Occipital lobe (tissue), 2 donors: ENCODE measurements around the gene MAPKAP1. TPM values are rescaled to one million over a fixed set of nuclear protein-coding genes. Genes with fewer than 3 reads are reported as not detected.

Experiments used
- DNase-seq: peaks from one replicate; lab custom pipeline; 2025; lab: John Stamatoyannopoulos, UW
- total RNA-seq: library from RNA; depleted of rRNA; stranded (reverse); fragments of >200 nt; gene quantifications from one replicate; pipeline ENCODE4 v1.2.3, GENCODE V29; 2014

Gene MAPKAP1
- total RNA-seq, 1 donor from 2014 or later, result 37.6 TPM

DNA sequence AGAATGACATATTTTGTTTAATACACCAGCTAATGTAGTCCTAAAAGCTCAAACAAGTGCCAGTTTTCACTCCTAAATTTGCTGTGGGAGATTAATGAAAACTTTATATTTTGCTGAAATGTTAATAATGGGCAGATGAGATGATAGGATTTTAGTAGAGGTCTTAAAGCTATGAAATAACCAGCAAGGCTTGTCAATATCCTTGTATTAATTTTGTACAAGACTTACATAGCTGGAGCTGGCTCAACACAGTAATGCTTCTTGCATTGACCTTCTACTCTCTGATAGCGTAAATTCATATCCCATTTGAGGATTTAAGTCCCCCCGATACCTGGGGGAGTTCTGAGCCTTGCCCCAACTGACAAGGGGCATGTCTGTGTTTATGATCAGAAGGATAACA, 219.2 kb downstream of the MAPKAP1 start:
- DNase-seq, result no peak

DNA sequence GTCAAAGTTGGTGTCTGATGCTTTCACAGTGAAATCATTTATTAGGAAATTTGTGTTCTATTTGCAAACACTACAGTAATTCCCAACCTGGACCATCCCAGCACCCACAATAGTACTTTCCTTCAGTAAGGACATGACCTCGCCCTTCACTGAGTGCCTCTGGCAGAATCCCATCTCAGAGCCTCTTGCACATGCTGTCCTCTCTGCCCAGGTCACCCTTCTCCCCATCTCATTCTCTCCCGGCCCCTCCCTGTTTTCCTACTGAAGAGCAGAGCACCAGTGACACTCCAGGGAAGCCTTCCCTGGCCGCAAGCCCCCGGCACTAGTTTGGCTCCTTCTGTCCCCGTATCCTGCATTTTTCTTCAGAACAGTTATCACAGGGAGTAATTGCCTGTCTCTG, 220.4 kb downstream of the MAPKAP1 start:
- DNase-seq, result no peak

DNA sequence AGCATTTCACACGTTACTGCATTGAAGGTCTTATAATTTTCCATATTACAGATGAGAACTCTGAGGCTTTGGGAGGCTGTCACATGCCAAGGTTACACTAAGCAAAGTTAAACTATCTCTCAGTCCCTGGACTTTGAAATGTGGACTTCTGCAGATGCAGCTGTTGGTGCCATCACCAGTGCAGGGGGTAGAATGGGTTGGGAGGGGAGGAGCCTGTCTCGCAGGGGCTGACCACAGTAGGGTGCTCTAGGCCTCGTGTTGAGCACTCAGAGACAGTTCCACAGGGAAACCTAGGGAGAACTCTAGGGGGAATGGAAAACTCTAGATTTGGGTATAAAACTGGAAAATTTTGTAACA, 220.9 kb downstream of the MAPKAP1 start:
- DNase-seq, result no peak

DNA sequence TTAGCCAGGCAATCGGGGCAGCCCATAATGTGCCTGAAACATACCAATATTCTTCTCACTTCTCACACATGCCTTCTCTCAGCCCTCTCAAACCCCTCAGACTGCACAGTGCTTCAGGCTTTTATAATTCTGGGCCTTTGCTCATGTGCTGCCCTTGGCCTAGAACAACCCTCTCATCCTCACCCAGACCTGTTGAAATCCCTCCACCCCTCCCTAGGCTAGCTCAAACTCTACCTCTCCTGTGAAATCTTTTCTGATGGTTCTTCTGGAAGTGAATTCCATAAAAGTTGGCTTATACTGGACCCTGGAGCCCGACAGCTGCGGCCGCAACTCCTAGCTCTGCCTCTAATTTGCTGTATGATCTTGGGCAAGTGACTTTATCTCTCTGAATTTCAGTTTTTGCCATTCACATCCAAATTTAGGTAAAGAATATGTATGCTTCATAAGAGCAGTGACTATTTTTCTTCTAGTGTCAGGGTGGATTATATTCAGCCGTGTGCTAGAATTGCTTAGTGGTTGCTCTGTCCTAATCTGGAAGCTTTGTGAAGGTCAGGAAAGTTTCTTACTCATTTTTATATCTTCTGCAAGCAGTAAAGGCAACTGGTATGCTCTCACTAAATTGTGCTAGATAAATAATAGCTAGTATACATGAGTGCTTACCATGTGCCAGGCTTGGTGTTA, 221.4 kb downstream of the MAPKAP1 start:
- DNase-seq, result no peak

- DNase-seq, result no peak
These were observed 222.4 kb downstream of the MAPKAP1 start for GRCh38 chr9:125484350-125485282.

GRCh38 chr9:125483697-125484096, 223.3 kb downstream of the MAPKAP1 start:
- no peak for DNase-seq

DNA sequence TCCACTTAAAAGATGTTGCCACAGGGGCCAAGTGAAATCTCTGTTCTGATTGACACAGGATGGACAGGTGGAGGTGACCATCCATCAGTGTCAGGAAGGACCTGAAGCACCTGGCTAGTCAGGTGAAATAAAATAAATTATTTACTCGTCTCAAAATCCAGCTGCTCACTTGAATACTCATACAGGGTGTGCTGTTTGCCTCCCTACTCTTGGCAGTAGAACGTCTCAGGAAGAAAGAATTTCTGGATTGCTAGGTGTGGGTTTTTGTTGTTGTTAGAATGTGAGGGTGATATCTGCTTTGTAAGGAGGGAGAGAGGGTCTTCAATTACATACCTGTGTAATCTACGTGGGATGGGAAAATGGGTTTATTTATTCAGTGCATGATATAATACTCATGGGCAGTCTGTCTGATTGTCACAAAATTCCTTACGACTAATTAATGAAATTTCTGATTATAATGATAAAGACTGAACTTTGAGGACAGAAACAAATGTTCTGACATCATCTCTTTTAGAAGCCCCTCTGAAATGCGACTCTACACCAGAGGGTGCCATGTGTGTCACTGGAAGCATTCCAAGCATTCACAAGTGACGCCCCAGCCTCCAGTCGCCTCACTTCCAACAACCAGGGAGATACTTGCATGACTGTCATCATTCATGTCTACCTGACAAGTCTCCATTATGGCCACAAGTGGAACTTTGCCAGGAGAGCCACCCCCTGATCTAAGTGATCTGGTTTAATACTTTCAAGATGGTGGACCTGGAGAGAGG, 227.0 kb downstream of the MAPKAP1 start:
- no peak for DNase-seq

- DNase-seq, result no peak
These were observed 229.9 kb downstream of the MAPKAP1 start for GRCh38 chr9:125477089-125477544.

DNA sequence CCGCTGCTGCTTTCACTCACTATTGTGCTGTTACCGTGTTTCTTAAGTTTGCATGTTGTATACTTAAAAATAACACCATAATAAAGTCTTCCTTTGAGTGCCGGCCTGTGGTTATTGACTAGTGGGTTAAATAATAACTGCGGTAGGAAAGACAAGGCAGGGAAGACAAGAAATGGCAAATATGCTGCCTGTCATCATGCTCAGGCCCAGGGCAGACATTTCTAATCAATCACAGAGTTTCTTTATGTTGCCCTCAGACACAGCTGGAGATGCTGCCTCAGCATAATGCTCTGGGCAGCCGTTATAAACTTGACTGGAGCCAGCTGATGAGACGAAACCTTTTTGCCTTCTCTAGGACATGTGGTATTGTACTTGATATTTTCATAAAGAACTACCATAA, 230.4 kb downstream of the MAPKAP1 start:
- no peak for DNase-seq

DNA sequence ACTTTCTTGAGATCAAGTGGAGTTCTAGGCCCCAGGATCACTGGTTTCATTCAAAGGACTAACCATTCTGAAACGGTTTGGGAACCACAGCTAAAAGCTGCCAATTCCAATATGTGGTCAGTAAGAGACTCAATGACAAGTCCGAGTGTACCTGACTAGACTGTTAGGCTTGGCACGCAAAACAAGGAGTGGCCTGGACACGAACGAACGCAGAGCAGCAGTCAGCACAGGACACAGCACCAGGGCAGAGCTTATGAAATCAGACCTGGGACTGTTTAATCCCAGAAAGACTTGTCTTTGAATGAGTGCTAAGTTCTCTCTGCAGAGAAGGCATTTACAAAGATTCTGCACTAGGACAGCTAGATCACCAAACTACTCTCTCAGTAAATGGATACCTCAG, 231.6 kb downstream of the MAPKAP1 start:
- DNase-seq, result no peak

DNA sequence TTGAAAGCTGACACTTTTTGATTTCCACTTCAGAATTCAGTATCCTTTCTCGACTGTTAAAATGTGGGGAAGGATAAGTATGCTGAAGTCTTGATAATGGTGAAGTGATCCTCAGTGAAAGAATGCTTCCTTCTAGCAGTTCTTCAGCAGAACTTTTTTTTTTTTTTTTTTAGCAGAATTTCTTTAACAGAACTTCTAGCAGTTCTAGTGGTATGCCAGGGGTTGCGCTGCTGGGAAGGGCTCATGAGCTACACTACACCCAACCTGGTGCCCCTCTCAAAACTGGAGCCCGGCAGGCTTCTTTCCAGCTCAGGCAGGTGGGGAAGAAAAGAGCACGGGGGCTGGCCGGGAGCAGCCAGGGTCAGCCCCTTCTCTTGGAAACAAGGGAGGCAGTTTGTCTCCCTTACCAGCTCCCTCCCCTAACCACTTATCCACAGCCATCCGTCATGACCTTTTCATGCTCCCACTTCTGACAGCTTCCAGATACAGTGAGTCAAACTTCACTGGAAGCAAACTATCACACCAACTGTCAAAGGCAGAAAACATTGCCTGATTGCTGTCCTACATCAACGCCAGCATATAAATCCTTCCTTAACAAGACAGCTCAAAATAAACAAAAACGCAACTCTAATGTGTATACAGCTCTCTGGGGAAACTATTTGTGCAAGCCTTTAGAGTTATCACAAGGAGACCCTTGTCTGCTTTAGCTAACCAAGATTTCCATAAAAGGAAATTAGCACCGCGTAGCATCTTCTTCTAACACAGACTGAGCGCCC, 233.9 kb downstream of the MAPKAP1 start:
- no peak for DNase-seq

GRCh38 chr9:125472562-125472925, 234.5 kb downstream of the MAPKAP1 start:
- no peak for DNase-seq

DNA sequence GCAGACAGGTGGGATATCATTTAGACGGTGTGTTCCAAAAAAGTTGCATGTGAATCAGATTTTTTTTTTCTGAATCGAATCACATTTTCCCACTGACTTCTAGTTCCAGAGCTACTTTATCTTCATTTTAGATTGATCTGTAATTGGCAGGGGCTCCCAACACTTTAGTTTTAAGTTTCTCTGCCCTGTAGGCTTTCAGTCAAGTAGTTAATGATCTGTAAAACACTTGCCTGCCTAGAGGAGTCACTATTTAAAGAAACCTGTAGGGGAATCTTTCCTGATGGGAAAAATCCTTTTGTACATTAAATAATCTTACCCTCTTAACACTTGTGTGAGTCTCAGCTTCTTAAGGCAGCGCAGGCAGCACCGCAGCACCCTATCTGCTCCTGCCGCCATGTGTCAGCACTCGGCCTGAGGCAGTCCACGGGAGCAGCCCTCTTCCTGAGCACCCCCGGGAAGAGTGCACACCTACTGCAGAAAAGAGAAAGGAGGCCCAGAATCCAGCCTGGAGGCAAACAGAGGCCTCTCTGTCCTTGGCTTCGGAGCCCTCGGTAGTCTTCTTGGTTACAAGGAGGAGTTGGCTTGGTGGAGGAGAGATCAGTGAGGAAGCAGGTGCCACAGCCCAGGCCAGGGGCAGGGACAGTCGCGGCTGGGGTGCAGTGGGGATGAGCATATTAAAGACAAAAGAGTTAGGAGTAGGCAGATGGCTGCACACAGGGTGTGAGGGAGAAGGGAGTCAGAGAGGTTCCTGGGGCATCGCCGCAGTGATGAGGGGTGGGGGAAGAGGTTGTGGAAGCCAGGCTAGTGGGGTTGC, 236.0 kb downstream of the MAPKAP1 start:
- no peak for DNase-seq

DNA sequence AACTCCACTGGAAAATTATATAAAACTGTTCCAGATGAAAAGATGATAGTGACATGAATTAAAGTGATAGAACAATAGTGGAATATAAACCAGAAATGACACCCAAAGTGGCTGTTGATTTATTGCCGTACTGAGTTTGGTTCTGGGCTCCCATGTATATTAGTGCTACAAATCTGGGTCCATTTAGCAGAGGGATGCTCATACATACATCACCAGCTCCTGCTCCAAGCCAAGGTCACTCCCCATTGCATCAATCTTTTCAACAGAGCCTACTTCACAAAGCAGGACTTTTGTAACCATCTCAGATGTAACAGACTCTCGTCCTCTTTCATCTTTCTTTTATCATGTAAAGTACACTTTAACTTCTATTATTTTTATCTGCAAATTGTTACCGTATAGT, 236.8 kb downstream of the MAPKAP1 start:
- no peak for DNase-seq

- no peak for DNase-seq
These were observed 238.4 kb downstream of the MAPKAP1 start for GRCh38 chr9:125468646-125469045.

- no peak for DNase-seq
These were observed 239.8 kb downstream of the MAPKAP1 start for GRCh38 chr9:125467116-125467740.

DNA sequence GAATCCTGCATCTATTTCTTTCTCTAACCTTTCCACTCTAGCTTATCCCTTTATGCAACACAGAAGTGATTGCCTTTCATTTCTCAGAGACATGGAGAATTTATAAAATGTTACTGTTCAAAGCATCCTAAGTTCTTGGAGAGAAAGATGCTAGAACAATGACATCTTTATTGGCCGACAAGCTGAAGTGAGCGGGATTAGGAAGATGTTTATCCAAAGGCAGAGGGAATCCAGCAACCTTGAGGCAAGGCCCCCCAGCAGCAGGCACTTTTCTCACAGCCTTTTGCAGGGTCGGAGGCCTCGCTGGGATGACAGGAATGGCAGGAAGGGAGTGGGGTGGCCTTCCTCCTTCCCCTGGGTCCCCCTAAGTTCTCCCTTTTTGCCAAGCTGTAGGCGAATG, 240.6 kb downstream of the MAPKAP1 start:
- DNase-seq, result no peak

GRCh38 chr9:125464591-125465385, 242.2 kb downstream of the MAPKAP1 start:
- no peak for DNase-seq

- no peak for DNase-seq
These were observed 243.1 kb downstream of the MAPKAP1 start for GRCh38 chr9:125463926-125464325.
